SK-MEL-5 (cell line): Measurements from ENCODE around the gene ANKRD13A. TPM values are rescaled to one million over a fixed set of nuclear protein-coding genes. Genes with fewer than 3 reads are reported as not detected.
"Not testable (repeated sequence)": the region's sequence is repeated elsewhere in the genome, so short reads cannot be mapped to it uniquely, and the experiment has no call there.

ENCODE experiments used
- DNase-seq: peaks from one replicate; pipeline ENCODE4 v3.0.0-alpha.2; 2016; ENCODE audit warnings: low read depth, low spot score
- in situ Hi-C: cut with HindIII; loops from 2 replicates; pipeline ENCODE4 v1.10.0; 2016; ENCODE audit warnings: low sequenced_read_pairs, high pct_unique_total_duplicates, low pct_unique_long_range_greater_than_20kb
- total RNA-seq: library from RNA; depleted of rRNA; stranded (reverse); fragments of >200 nt; shearing (Covaris generic); gene quantifications from 2 replicates; pipeline ENCODE4 v1.2.3, GENCODE V29; 2014

The ANKRD13A gene
- total RNA-seq, 1 experiment from 2014 or later = 45.8 TPM

- in situ Hi-C loops = no loop called here
- no peak for DNase-seq
These were observed 30.1 kb downstream of the ANKRD13A start for GRCh38 chr12:110029290-110029815.

- no peak for DNase-seq
- in situ Hi-C loops = no loop called here
These were observed 34.7 kb downstream of the ANKRD13A start for GRCh38 chr12:110033888-110034287.

GRCh38 chr12:110035534-110036104 lies 36.4 kb downstream of the ANKRD13A start:
- DNase-seq = no peak
- in situ Hi-C loops = no loop called here

GRCh38 chr12:110037315-110037714 lies 38.1 kb downstream of the ANKRD13A start:
- in situ Hi-C loops = no loop called here
- DNase-seq = no peak

- DNase-seq = no peak
- in situ Hi-C loops = no loop called here
These were observed 39.5 kb downstream of the ANKRD13A start for GRCh38 chr12:110038741-110039084.

GRCh38 chr12:110039085-110039807 lies 40.0 kb downstream of the ANKRD13A start:
- DNase-seq = no peak
- in situ Hi-C loops = no loop called here

- DNase-seq = no peak
- in situ Hi-C loops = no loop called here
These were observed 43.0 kb downstream of the ANKRD13A start for GRCh38 chr12:110042264-110042663.

- no peak for DNase-seq
These were observed 47.4 kb downstream of the ANKRD13A start for GRCh38 chr12:110046451-110047187.

GRCh38 chr12:110047297-110047940 lies 48.2 kb downstream of the ANKRD13A start:
- in situ Hi-C loops = no loop called here
- DNase-seq = no peak

More at GRCh38 chr12:110046451-110047187, 47.4 kb downstream of the ANKRD13A start:
- in situ Hi-C loops = no loop called here

GRCh38 chr12:110048242-110049027 lies 49.2 kb downstream of the ANKRD13A start, which contains the start of gene C12orf76:
Gene C12orf76, minus strand, starts transcription at chr12:110048522. Its CDS starts 27 bp downstream, at chr12:110048495.
- in situ Hi-C loops = no loop called here
- DNase-seq = peak; percentile 98

- DNase-seq, in situ Hi-C loops: not testable (repeated sequence)
These were observed 49.8 kb downstream of the ANKRD13A start for GRCh38 chr12:110049034-110049433.

- in situ Hi-C loops = not testable (repeated sequence)
These were observed 50.4 kb downstream of the ANKRD13A start for GRCh38 chr12:110049666-110050065.

GRCh38 chr12:110050927-110051326 lies 51.7 kb downstream of the ANKRD13A start:
- in situ Hi-C loops = no loop called here
- no peak for DNase-seq

More at GRCh38 chr12:110049666-110050065, 50.4 kb downstream of the ANKRD13A start:
- DNase-seq = not testable (repeated sequence)

- DNase-seq, in situ Hi-C loops: not testable (repeated sequence)
These were observed 56.4 kb downstream of the ANKRD13A start for GRCh38 chr12:110055375-110056352.

- DNase-seq, in situ Hi-C loops: not testable (repeated sequence)
These were observed 57.4 kb downstream of the ANKRD13A start for GRCh38 chr12:110056643-110057042.
